Activated CD8-positive, alpha-beta memory T cell treated with anti-CD3 and anti-CD28 coated beads for 24 hours (primary cell): ENCODE measurements around the gene OXER1.

Experiments
- DNase-seq: peaks from one replicate; pipeline ENCODE4 v3.0.0-alpha.2; 2020

Gene OXER1

GRCh38 chr2:42764096-42764495, at the start of gene OXER1:
TSS of gene OXER1 (minus strand) at chr2:42764135. CDS start at chr2:42764062, 73 bp downstream.
- DNase-seq = no peak

GRCh38 chr2:42812899-42813479, 49.1 kb upstream of the OXER1 start:
- DNase-seq = no peak

GRCh38 chr2:42810971-42811811, 47.3 kb upstream of the OXER1 start:
- peak; percentile 88 for DNase-seq

- peak; percentile 100 for DNase-seq
Observed at GRCh38 chr2:42810121-42810970, 46.4 kb upstream of the OXER1 start.

GRCh38 chr2:42809819-42810120, 45.8 kb upstream of the OXER1 start:
- DNase-seq = no peak

GRCh38 chr2:42809131-42809818, 45.3 kb upstream of the OXER1 start:
- no peak for DNase-seq

GRCh38 chr2:42808301-42808700, 44.4 kb upstream of the OXER1 start:
- no peak for DNase-seq

GRCh38 chr2:42806786-42807185, 42.9 kb upstream of the OXER1 start:
- DNase-seq = no peak

- DNase-seq = no peak
Observed at GRCh38 chr2:42804891-42805290, 41.0 kb upstream of the OXER1 start.

- no peak for DNase-seq
Observed at GRCh38 chr2:42804338-42804737, 40.4 kb upstream of the OXER1 start.

GRCh38 chr2:42802150-42802549, 38.2 kb upstream of the OXER1 start:
- no peak for DNase-seq

- DNase-seq = no peak
Observed at GRCh38 chr2:42801381-42801780, 37.4 kb upstream of the OXER1 start.

GRCh38 chr2:42800981-42801380, 37.0 kb upstream of the OXER1 start:
- no peak for DNase-seq

- no peak for DNase-seq
Observed at GRCh38 chr2:42800461-42800962, 36.6 kb upstream of the OXER1 start.

GRCh38 chr2:42799881-42800280, 35.9 kb upstream of the OXER1 start:
- no peak for DNase-seq

- DNase-seq = no peak
Observed at GRCh38 chr2:42797281-42797680, 33.3 kb upstream of the OXER1 start.

GRCh38 chr2:42796427-42797248, 32.7 kb upstream of the OXER1 start:
- DNase-seq = no peak

- DNase-seq = no peak
Observed at GRCh38 chr2:42795841-42796301, 31.9 kb upstream of the OXER1 start.

- no peak for DNase-seq
Observed at GRCh38 chr2:42795275-42795674, 31.3 kb upstream of the OXER1 start.

- no peak for DNase-seq
Observed at GRCh38 chr2:42794271-42795046, 30.5 kb upstream of the OXER1 start.
